DND-41 (cell line): ENCODE results near the gene PDCD6IP.

Experiments used
- ATAC-seq: fragments of 200-7000 bp; cut with Tn5 transposase; 3 replicates; pipeline ENCODE4 v1.9.1; 2021; ENCODE audit warnings: low read depth; ENCODE audit not compliant: insufficient read depth
- DNase-seq: peaks from one replicate; pipeline ENCODE4 v3.0.0-alpha.2; 2020
- H2AFZ ChIP-seq: 2 replicates; pipeline ENCODE4 v1.6.0; 2012; ENCODE audit warnings: low read depth, low read length
- H3K27ac ChIP-seq: 2 replicates; pipeline ENCODE4 v1.5.1; 2012; ENCODE audit warnings: low read length, inconsistent platforms
- H3K27me3 ChIP-seq: fragments of 200-600 bp; sonication (generic); 2 replicates; pipeline ENCODE4 v1.6.0; 2012; ENCODE audit warnings: low read length, mild to moderate bottlenecking, inconsistent platforms; ENCODE audit not compliant: insufficient read depth, poor library complexity
- H3K36me3 ChIP-seq: 2 replicates; pipeline ENCODE4 v1.5.1; 2012; ENCODE audit warnings: low read length, inconsistent platforms; ENCODE audit not compliant: insufficient read depth
- H3K4me1 ChIP-seq: 2 replicates; pipeline ENCODE4 v1.5.1; 2012; ENCODE audit warnings: mild to moderate bottlenecking, low read length; ENCODE audit not compliant: insufficient read depth
- H3K4me2 ChIP-seq: 2 replicates; pipeline ENCODE4 v1.6.0; 2012; ENCODE audit warnings: mild to moderate bottlenecking, moderate library complexity, low read length, inconsistent platforms; ENCODE audit not compliant: insufficient read depth
- H3K4me3 ChIP-seq, 2 experiments: fragments of 200-600 bp in 1 of 2; shearing (Covaris generic) in 1 of 2; 2 replicates each; pipeline ENCODE4 v1.5.1; 2012 to 2016; ENCODE audit warnings: inconsistent platforms in 2 of 2, low read length in 2 of 2, mild to moderate bottlenecking in 2 of 2, low read depth in 1 of 2, moderate library complexity in 1 of 2
- H3K79me2 ChIP-seq: 2 replicates; pipeline ENCODE4 v1.6.0; 2012; ENCODE audit warnings: low read length, inconsistent platforms; ENCODE audit not compliant: insufficient read depth
- H3K9ac ChIP-seq: 2 replicates; pipeline ENCODE4 v1.6.0; 2012; ENCODE audit warnings: low read depth, mild to moderate bottlenecking, inconsistent platforms, low read length, moderate library complexity
- H3K9me3 ChIP-seq: 2 replicates; pipeline ENCODE4 v1.5.1; 2012; ENCODE audit warnings: low read length, moderate library complexity, mild to moderate bottlenecking, inconsistent platforms; ENCODE audit not compliant: insufficient read depth, severe bottlenecking
- H4K20me1 ChIP-seq: 2 replicates; pipeline ENCODE4 v1.6.0; 2012; ENCODE audit warnings: low read length; ENCODE audit not compliant: insufficient read depth
- EZH2 ChIP-seq: IDR thresholded peaks from 3 replicates; pipeline ENCODE4 v1.6.1; 2012; ENCODE audit warnings: borderline replicate concordance, low read depth, mild to moderate bottlenecking, moderate library complexity, low read length, inconsistent platforms; ENCODE audit not compliant: severe bottlenecking
- TF ChIP-seq, protein P1 (sequence below): IDR thresholded peaks from 2 replicates; pipeline ENCODE4 v1.5.1; 2012; ENCODE audit warnings: borderline replicate concordance, low read length, moderate library complexity, mild to moderate bottlenecking; ENCODE audit not compliant: poor library complexity, severe bottlenecking; ENCODE audit errors: extremely low read depth

PDCD6IP gene

DNA sequence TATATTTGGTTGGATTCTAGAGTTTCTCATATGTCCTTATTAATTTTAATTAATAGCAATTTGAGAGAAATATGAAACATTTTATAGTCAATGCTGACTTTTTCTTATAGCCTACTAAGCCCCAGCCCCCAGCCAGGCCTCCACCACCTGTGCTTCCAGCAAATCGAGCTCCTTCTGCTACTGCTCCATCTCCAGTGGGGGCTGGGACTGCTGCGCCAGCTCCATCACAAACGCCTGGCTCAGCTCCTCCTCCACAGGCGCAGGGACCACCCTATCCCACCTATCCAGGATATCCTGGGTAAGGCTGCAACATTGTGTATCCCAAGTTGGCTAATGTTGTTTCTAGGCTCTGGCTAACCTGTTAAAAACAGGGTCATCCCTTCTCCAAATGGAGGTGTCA, 66.7 kb downstream of the PDCD6IP start:
- no peak for TF ChIP-seq EZH2
- TF ChIP-seq, protein P1, sequence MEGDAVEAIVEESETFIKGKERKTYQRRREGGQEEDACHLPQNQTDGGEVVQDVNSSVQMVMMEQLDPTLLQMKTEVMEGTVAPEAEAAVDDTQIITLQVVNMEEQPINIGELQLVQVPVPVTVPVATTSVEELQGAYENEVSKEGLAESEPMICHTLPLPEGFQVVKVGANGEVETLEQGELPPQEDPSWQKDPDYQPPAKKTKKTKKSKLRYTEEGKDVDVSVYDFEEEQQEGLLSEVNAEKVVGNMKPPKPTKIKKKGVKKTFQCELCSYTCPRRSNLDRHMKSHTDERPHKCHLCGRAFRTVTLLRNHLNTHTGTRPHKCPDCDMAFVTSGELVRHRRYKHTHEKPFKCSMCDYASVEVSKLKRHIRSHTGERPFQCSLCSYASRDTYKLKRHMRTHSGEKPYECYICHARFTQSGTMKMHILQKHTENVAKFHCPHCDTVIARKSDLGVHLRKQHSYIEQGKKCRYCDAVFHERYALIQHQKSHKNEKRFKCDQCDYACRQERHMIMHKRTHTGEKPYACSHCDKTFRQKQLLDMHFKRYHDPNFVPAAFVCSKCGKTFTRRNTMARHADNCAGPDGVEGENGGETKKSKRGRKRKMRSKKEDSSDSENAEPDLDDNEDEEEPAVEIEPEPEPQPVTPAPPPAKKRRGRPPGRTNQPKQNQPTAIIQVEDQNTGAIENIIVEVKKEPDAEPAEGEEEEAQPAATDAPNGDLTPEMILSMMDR, result no peak

DNA sequence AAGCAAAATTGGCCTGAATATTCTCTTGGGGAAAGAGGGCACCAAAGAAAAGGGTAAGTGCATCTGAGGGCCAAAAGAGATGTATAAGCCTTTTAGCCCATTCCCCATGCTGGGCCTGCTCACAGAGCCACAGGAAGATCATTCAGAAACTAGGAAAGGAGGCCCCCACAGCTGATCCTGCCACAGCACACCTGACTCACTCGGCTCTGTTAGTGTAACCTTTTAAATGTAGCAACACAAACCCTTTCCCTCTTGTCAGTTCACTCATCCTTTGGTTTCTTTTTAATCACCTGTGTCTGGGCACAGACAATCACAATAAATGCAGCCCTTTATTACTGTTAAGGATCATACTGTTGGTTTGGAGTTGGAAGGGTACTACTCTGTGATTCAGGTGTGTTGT, 69.9 kb downstream of the PDCD6IP start:
- H3K27ac ChIP-seq, result no peak overlapping the region
- no peak overlapping the region for H3K4me2 ChIP-seq
- TF ChIP-seq, protein P1, result no peak
- TF ChIP-seq EZH2, result no peak
- no peaks in the 10 kb centered on the region for H3K4me1 ChIP-seq
- H4K20me1 ChIP-seq, result no peaks in the 10 kb centered on the region
- H2AFZ ChIP-seq, result no peak overlapping the region
- H3K79me2 ChIP-seq, result no peaks in the 10 kb centered on the region
- H3K4me3 ChIP-seq, result no peak overlapping the region
- ATAC-seq (no peak), DNase-seq (no peak)
- H3K36me3 ChIP-seq, result peaks cover 39% of the 10 kb centered on the region
- no peaks in the 10 kb centered on the region for H3K9me3 ChIP-seq
- no peaks in the 10 kb centered on the region for H3K27me3 ChIP-seq
- no peak overlapping the region for H3K9ac ChIP-seq

More for the DNA sequence above, 66.7 kb downstream of the PDCD6IP start:
- no peak overlapping the region for H3K4me3 ChIP-seq
- no peaks in the 10 kb centered on the region for H3K4me1 ChIP-seq
- H3K36me3 ChIP-seq, result peaks cover 56% of the 10 kb centered on the region
- DNase-seq (no peak), ATAC-seq (no peak)
- no peaks in the 10 kb centered on the region for H4K20me1 ChIP-seq
- no peak overlapping the region for H3K9ac ChIP-seq
- no peak overlapping the region for H2AFZ ChIP-seq
- H3K79me2 ChIP-seq, result no peaks in the 10 kb centered on the region
- H3K9me3 ChIP-seq, result no peaks in the 10 kb centered on the region
- H3K4me2 ChIP-seq, result no peak overlapping the region
- H3K27ac ChIP-seq, result no peak overlapping the region
- H3K27me3 ChIP-seq, result no peaks in the 10 kb centered on the region

DNA sequence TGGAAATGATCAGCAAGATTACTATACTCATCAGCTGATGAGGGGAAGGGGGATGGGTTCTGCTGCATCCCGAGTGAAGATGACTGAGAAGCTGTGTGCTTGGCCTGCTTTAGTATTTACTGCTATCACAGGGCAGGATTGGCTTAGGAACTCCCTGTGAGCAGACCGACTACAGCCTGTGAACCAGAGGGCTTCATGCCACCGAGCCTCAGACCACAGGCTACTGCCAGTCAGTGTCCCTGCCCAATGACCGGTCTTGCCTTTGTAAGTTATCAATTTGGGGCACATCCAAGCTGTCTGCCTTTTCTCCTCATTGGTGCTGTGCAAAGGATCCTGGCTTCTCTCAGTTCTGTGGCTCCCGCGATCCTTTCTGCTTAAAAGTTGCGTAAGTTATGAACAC, 71.5 kb downstream of the PDCD6IP start:
- TF ChIP-seq, protein P1, result no peak
- TF ChIP-seq EZH2, result no peak
- H2AFZ ChIP-seq, result no peak overlapping the region
- H3K4me2 ChIP-seq, result no peak overlapping the region
- no peak overlapping the region for H3K27ac ChIP-seq
- peaks cover 22% of the 10 kb centered on the region for H3K36me3 ChIP-seq
- no peak for ATAC-seq
- no peak overlapping the region for H3K9ac ChIP-seq
- H3K4me3 ChIP-seq, result no peak overlapping the region
- no peaks in the 10 kb centered on the region for H3K9me3 ChIP-seq
- DNase-seq, result no peak
- no peaks in the 10 kb centered on the region for H3K27me3 ChIP-seq
- no peaks in the 10 kb centered on the region for H3K4me1 ChIP-seq
- H4K20me1 ChIP-seq, result no peaks in the 10 kb centered on the region
- no peaks in the 10 kb centered on the region for H3K79me2 ChIP-seq

DNA sequence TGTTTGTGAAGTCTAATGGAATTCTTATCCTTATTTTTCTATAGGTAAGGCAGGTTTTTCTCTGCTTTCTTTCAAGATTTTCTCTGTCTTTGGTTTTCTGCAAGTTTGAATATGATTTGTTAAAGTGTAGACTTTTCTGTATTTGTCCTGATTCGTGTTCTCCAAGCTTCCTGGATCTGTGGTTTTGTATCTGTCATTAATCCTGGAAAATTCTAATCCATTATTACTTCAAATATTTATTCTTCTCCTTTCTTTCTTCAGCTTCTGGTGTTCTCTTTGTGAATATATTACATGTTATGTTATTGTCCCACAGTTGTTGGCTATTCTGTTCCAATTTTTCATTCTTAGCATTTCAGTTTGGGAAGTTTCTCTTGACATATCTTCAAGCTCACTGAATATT, 76.4 kb downstream of the PDCD6IP start:
- H3K4me2 ChIP-seq, result no peak overlapping the region
- no peaks in the 10 kb centered on the region for H3K9me3 ChIP-seq
- no peak overlapping the region for H3K27ac ChIP-seq
- H3K4me3 ChIP-seq, result no peak overlapping the region
- no peaks in the 10 kb centered on the region for H3K4me1 ChIP-seq
- H3K36me3 ChIP-seq, result no peaks in the 10 kb centered on the region
- H4K20me1 ChIP-seq, result no peaks in the 10 kb centered on the region
- no peak overlapping the region for H2AFZ ChIP-seq
- no peak for DNase-seq
- H3K79me2 ChIP-seq, result no peaks in the 10 kb centered on the region
- no peak for ATAC-seq
- TF ChIP-seq EZH2, result no peak
- TF ChIP-seq, protein P1, result no peak
- no peaks in the 10 kb centered on the region for H3K27me3 ChIP-seq
- H3K9ac ChIP-seq, result no peak overlapping the region
